ENCODE data around the gene BMPER. TPM values are rescaled to one million over a fixed set of nuclear protein-coding genes. Genes with fewer than 3 reads are reported as not detected.

The BMPER gene
- total and polyA plus RNA-seq, 10 of the 15 experiments (the other 5 are each of a cell fraction or from before 2014, with no cell fraction given): 0.02 to 0.08 TPM; not detected in 8

GRCh38 chr7:34081935-34082334 is 176.6 kb downstream of the BMPER start (continued):
- TF ChIP-seq ESRRA (IDR thresholded peaks at IDR 0.05; ENCODE audit: low read length): no peak
- TF ChIP-seq NFIC (IDR thresholded peaks at IDR 0.05; ENCODE audit: low read depth, low read length): no peak
- no peak for TF ChIP-seq CHD2 (IDR thresholded peaks at IDR 0.05; ENCODE audit: borderline replicate concordance, low read depth, low read length)

GRCh38 chr7:34083440-34083839 is 178.1 kb downstream of the BMPER start:
- no peak overlapping the region for H3K4me3 ChIP-seq
- no peaks in the 10 kb centered on the region for H4K20me1 ChIP-seq (ENCODE audit: control insufficient read depth, insufficient read depth)
- no peak for DNase-seq (ENCODE audit: low read depth, low spot score)
- FAIRE-seq: no peak
- RAD21 ChIA-PET (ENCODE audit: unreplicated experiment): interaction anchor here (0.7 kb wide), 1 partner anchor 1671 kb away, joined by 6 read pairs; no protein-coding TSS in a partner anchor
- ATAC-seq: no peak
- no peaks in the 10 kb centered on the region for H3K27me3 ChIP-seq (replicated peaks in 1 of 2; ENCODE audit: control insufficient read depth in 2 of 2, insufficient read depth in 2 of 2, low read length in 1 of 2)
- no peaks in the 10 kb centered on the region for H3K36me3 ChIP-seq (ENCODE audit: control insufficient read depth in 2 of 2, insufficient read depth in 2 of 2, low read length in 1 of 2)
- H3K4me1 ChIP-seq (ENCODE audit: control insufficient read depth, insufficient read depth, low read length): no peaks in the 10 kb centered on the region
- H3K9me3 ChIP-seq (replicated peaks; ENCODE audit: control insufficient read depth, insufficient read depth, low read length): no peaks in the 10 kb centered on the region
- BruUV-seq (replicated peaks): no TSS peak
- CTCF ChIA-PET: no interaction called here
- H3K27ac ChIP-seq (ENCODE audit: control insufficient read depth, insufficient read depth): no peak overlapping the region
- H3K79me2 ChIP-seq (ENCODE audit: control insufficient read depth, insufficient read depth, low read length): no peaks in the 10 kb centered on the region
- TF ChIP-seq WRNIP1 (IDR thresholded peaks at IDR 0.05; ENCODE audit: borderline replicate concordance, low read depth, low read length) (no peak), BACH1 (IDR thresholded peaks at IDR 0.05; ENCODE audit: borderline replicate concordance) (no peak), BMI1 (IDR thresholded peaks at IDR 0.05; ENCODE audit: borderline replicate concordance) (no peak), TCF3 (IDR thresholded peaks at IDR 0.05; ENCODE audit: borderline replicate concordance, insufficient read depth, low read depth, low read length) (no peak), NRF1 (conservative IDR thresholded peaks at IDR 0.05; ENCODE audit: low read depth, low read length) (no peak), E4F1 (IDR thresholded peaks at IDR 0.05; ENCODE audit: borderline replicate concordance, partially characterized antibody) (no peak), POLR2A (IDR thresholded peaks at IDR 0.05; ENCODE audit: low read depth, low read length) (no peak), IKZF1 (conservative IDR thresholded peaks at IDR 0.05) (no peak), JUNB (IDR thresholded peaks at IDR 0.05) (no peak)
- H3K4me2 ChIP-seq (ENCODE audit: control insufficient read depth, insufficient read depth): no peak overlapping the region
- SMC1A ChIA-PET (ENCODE audit: uncharacterized antibody, unreplicated experiment): interaction anchor here (0.7 kb wide), 1 partner anchor 23 kb away, joined by 3 read pairs; no protein-coding TSS in a partner anchor
- POLR2A ChIA-PET: interaction anchor here (0.7 kb wide), 1 partner anchor 1728 kb away, joined by 7 read pairs; no protein-coding TSS in a partner anchor
- no peak overlapping the region for H3K9ac ChIP-seq (ENCODE audit: control insufficient read depth, insufficient read depth, low read length)
- H2AFZ ChIP-seq (ENCODE audit: control insufficient read depth, low read depth, low read length): no peak overlapping the region
- intact Hi-C loops (cut with micrococcal nuclease; ENCODE audit: unreplicated experiment): no loop called here
- in situ Hi-C loops (cut with MboI): no loop called here
